NCI-H510A treated with DMSO at 0.1 percent for 48 hours (cell line): Measurements from ENCODE around the gene ARPC1A.
"Not testable (repeated sequence)": the region's sequence is repeated elsewhere in the genome, so short reads cannot be mapped to it uniquely, and the experiment has no call there.

Experiments used
- DNase-seq: peaks from one replicate; lab custom pipeline; 2025; lab: John Stamatoyannopoulos, UW

Gene ARPC1A

DNA sequence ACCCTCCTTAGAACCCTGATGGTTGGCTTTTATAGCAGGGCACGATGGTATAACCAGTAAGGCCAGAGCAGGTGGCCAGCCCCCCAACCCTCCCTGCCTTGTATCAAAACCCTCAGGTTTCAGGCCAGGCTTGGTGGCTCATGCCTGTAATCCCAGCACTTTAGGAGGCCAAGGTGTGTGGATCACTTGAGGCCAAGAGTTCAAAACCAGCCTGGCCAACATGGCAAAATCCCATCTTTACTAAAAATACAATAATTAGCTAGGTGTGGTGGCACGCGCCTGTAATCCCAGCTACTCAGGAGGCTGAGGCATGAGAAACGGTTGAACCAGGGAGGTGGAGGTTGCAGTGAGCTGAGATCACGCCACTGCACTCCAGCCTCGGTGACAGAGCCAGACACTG is 3.0 kb upstream of the ARPC1A start:
- DNase-seq: not testable (repeated sequence)

DNA sequence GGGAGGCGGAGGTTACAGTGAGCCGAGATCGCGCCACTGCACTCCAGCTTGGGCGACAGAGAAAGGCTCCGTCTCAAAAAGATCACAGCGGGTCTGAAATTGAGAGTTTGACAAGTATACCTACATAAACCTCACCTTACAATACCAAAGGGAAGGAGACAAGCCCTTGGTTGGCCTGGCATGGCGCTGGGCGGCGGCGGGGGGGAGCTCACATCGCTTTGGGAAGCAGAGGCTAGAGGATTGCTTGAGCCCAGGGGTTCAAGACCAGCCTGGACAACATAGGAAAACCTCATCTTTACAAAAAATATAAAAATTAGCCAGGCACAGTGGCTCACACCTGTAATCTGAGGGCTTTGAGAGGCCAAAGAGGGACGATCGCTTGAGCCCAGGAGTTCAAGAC is 1.1 kb upstream of the ARPC1A start:
- no peak for DNase-seq

GRCh38 chr7:99325001-99325493 is 651 bp upstream of the ARPC1A start:
- no peak for DNase-seq

- DNase-seq: no peak
These were observed 697 bp downstream of the ARPC1A start for GRCh38 chr7:99326408-99326782.

GRCh38 chr7:99330314-99330961 is 4.7 kb downstream of the ARPC1A start:
- peak; percentile 3 for DNase-seq

- no peak for DNase-seq
These were observed 5.3 kb downstream of the ARPC1A start for GRCh38 chr7:99331002-99331401.

GRCh38 chr7:99339595-99339994 is 13.9 kb downstream of the ARPC1A start:
- no peak for DNase-seq

DNA sequence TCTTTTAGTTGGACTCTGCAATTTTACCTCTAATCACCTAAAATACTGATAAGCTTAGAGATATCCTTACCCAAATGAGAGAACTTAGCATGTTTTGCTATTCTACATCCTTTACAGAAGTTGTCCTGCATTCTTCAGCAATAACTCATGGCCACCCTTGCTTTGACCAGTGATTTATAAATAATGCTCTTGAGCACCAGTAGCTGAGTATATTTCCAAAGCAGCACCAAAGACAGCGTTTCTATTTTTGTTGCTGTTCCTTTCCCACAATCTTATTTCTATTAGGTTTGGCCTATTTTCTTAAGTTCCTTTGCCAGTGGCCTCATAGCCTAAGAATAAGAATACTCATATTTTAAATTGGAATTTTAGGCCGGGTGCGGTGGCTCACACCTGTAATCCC is 15.0 kb downstream of the ARPC1A start:
- DNase-seq: no peak

DNA sequence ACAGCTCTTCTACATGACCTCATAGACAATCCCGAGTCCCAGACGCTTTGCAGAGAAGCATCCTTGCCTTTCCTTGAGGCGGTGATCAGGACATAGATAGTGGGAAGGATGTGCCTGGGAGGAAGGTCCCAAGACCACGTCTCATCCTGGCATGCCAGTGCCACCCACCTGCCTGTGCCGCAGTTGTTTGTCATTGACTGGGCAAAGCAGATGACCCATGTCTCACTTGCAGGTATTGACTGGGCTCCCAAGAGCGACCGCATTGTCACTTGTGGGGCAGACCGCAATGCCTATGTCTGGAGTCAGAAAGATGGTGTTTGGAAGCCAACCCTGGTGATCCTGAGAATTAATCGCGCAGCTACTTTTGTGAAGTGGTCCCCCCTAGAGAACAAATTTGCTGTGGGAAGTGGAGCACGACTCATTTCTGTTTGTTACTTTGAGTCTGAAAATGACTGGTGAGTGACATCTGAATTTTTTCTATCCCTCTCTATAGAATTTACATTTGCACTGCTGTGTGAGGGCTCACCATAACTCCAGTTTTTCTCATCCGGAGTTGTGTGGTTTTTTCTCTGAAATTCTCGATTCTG is 18.5 kb downstream of the ARPC1A start:
- no peak for DNase-seq

GRCh38 chr7:99350641-99351040 is 24.9 kb downstream of the ARPC1A start:
- DNase-seq: not testable (repeated sequence)

- no peak for DNase-seq
These were observed 26.5 kb downstream of the ARPC1A start for GRCh38 chr7:99352247-99352646.

DNA sequence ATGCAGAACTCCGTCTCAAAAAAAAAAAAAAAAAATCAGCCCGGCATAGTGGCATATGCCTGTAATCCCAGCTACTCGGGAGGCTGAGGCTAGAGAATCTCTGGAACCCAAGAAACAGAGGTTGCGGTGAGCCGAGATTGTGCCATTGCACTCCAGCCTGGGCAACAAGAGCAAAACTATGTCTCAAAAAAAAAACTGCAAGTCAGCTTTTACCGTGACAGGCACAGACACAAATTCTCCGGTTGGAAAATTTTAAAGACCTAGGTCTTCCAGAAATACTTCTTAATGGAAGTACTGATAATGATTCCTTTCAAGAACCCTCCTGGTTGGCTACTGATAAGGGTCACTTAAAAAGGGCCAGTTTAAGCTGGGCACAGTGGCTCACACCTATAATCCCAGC is 29.4 kb downstream of the ARPC1A start:
- no peak for DNase-seq

GRCh38 chr7:99357701-99358490 is 32.2 kb downstream of the ARPC1A start:
- no peak for DNase-seq

DNA sequence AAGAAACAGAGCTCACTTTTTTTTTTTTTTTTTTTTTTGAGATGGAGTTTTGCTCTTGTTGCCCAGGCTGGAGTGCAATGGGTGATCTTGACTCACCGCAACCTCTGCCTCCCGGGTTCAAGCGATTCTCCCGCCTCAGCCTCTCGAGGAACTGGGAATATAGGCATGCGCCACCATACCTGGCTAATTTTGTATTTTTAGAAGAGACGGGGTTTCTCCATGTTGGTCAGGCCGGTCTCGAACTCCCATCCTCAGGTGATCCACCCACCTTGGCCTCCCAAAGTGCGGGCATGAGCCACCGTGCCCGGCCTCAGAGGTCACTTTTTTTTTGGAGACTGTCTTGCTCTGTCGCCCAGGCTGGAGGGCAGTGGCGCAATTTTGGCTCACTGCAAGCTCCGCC is 32.8 kb downstream of the ARPC1A start:
- not testable (repeated sequence) for DNase-seq

GRCh38 chr7:99359465-99360154 is 33.9 kb downstream of the ARPC1A start:
- no peak for DNase-seq

- DNase-seq: no peak
These were observed 37.1 kb downstream of the ARPC1A start for GRCh38 chr7:99362801-99363200.

- DNase-seq: no peak
These were observed 37.6 kb downstream of the ARPC1A start for GRCh38 chr7:99363286-99363685.

DNA sequence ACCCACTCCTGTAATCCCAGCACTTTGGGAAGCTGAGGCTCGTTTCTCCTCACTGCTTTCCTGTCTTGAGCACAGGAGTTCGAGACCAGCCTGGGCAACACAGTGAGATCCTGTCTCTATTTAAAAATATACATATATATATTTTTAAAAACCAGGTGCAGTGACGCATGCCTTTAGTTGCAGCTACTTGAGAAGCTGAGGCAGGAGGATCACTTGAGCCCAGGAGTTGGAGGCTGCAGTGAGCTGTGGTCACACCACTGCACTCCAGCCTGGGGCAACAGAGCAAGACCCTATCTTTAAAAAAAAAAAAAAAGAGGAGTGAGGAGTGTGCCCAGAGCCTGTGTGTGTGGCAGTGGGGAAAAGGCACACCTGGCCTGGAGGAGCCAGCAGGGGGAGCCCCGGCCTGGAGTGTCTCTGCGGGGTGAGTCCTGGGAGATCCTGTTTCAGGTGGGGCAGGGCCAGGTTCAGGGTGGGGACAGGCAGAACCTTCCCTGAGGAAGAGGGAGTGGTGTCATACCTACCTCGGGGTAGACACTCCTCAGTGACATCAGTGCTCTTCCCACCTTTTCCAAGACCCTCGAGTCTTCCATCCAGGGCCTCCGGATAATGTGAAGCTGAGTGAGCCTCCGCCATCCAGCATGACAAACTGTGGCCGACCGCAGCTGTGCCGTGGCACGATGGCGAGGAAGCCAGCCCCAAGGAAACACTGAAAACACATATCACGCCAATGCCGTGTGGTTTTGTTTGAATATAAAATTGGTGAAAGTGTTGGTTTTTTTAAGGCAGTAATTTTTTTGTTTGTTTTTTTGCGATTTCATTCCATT is 39.8 kb downstream of the ARPC1A start:
- DNase-seq: no peak

DNA sequence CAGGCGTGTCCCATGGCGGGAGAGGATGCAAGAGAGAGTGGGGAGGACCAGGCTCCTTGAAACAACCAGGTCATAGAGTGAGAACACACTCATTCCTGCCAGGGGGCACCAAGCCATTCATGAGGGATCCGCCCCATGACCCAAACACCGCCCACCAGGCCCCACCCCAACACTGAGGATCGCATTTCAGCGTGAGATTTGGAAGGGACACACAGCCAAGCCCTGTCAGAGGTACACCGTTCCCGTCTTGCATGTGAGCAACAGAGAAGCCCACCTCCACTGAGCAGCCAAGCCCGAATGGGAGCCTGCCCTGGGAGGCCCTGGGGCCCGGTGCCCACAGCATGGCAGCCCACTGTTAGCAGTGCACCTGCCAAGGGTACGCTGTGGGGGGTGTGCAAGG is 40.9 kb downstream of the ARPC1A start:
- DNase-seq: no peak

GRCh38 chr7:99368750-99369389 is 43.2 kb downstream of the ARPC1A start:
- no peak for DNase-seq

GRCh38 chr7:99369767-99370391 is 44.2 kb downstream of the ARPC1A start:
- DNase-seq: no peak
